Fibroblast of lung (primary cell): ENCODE results near the gene NEDD4L. TPM values are rescaled to one million over a fixed set of nuclear protein-coding genes. Genes with fewer than 3 reads are reported as not detected.

Experiments used
- DNase-seq, 2 donors: peaks; one replicate each; pipeline versions ENCODE4 v3.0.0 to v3.0.0-alpha.2; 2010; ENCODE audit warnings: low read depth in 2 of 2
- H2AFZ ChIP-seq: 2 replicates; pipeline ENCODE4 v1.5.1; 2012; ENCODE audit warnings: low read length, control low read depth, inconsistent platforms
- H3K27ac ChIP-seq: 2 replicates; pipeline ENCODE4 v1.5.1; 2011; ENCODE audit warnings: low read length, control low read depth; ENCODE audit not compliant: insufficient read depth
- H3K27me3 ChIP-seq: 2 replicates; pipeline ENCODE4 v1.5.1; 2011; ENCODE audit warnings: mild to moderate bottlenecking, low read length; ENCODE audit not compliant: control insufficient read depth, insufficient read depth
- H3K36me3 ChIP-seq: 2 replicates; pipeline ENCODE4 v1.5.1; 2011; ENCODE audit warnings: low read length; ENCODE audit not compliant: control insufficient read depth, insufficient read depth
- H3K4me1 ChIP-seq: 2 replicates; pipeline ENCODE4 v1.5.1; 2011; ENCODE audit warnings: low read length; ENCODE audit not compliant: control insufficient read depth, insufficient read depth; ENCODE audit errors: extremely low read depth
- H3K4me2 ChIP-seq: 2 replicates; pipeline ENCODE4 v1.5.1; 2011; ENCODE audit warnings: low read length, control low read depth; ENCODE audit not compliant: insufficient read depth; ENCODE audit errors: extremely low read depth
- H3K4me3 ChIP-seq, 4 experiments: fragments of 200-600 bp in 1 of 4; sonication (generic) in 1 of 4; replicated peaks in 1 of 4; 2 replicates each; pipeline ENCODE4 v1.5.1; 2011 to 2016; ENCODE audit warnings: low read length in 4 of 4, low read depth in 3 of 4, mild to moderate bottlenecking in 3 of 4, control low read depth in 2 of 4, inconsistent platforms in 1 of 4, mixed read lengths in 1 of 4; ENCODE audit not compliant: insufficient read depth in 1 of 4; ENCODE audit errors: control extremely low read depth in 1 of 4
- H3K79me2 ChIP-seq: 2 replicates; pipeline ENCODE4 v1.5.1; 2012; ENCODE audit warnings: mild to moderate bottlenecking, low read length, inconsistent platforms; ENCODE audit not compliant: control insufficient read depth, insufficient read depth
- H3K9ac ChIP-seq: 2 replicates; pipeline ENCODE4 v1.5.1; 2011; ENCODE audit warnings: mild to moderate bottlenecking, low read length, control low read depth; ENCODE audit not compliant: insufficient read depth
- H3K9me3 ChIP-seq: 2 replicates; pipeline ENCODE4 v1.5.1; 2012; ENCODE audit warnings: low read depth, low read length; ENCODE audit not compliant: control insufficient read depth, insufficient read depth
- H4K20me1 ChIP-seq: 2 replicates; pipeline ENCODE4 v1.5.1; 2011; ENCODE audit warnings: low read length; ENCODE audit not compliant: control insufficient read depth, insufficient read depth; ENCODE audit errors: extremely low read depth
- EZH2 ChIP-seq: IDR thresholded peaks from 2 replicates; pipeline ENCODE4 v1.5.1; 2012; ENCODE audit warnings: low read length, control low read depth, mild to moderate bottlenecking; ENCODE audit errors: missing control alignments
- polyA plus RNA-seq, 2 donors: library from polyadenylated mRNA; depleted of rRNA in 1 of 2; stranded (reverse) in 1 of 2; unstranded in 1 of 2; fragments of >200 nt; gene quantifications; 2 replicates each; pipeline ENCODE4 v1.2.1, GENCODE V29; 2011 to 2012; ENCODE audit warnings: missing spikeins in 1 of 2
- total RNA-seq: library from RNA; depleted of rRNA; stranded (reverse); fragments of >200 nt; gene quantifications from 2 replicates; pipeline ENCODE4 v1.2.1, GENCODE V29; 2014
- TF ChIP-seq, protein P1 (sequence below), 2 donors: IDR thresholded peaks in 1 of 2; conservative IDR thresholded peaks in 1 of 2; 1 replicate in 1 of 2; 2 replicates in 1 of 2; pipeline ENCODE4 v1.5.1; 2011 to 2012; ENCODE audit warnings: low read length in 2 of 2, control low read depth in 1 of 2, inconsistent platforms in 1 of 2, low read depth in 1 of 2, mild to moderate bottlenecking in 1 of 2

NEDD4L gene
- total and polyA plus RNA-seq, 2 donors (not counting 1 experiment from before 2014, with no cell fraction given) = 5.5 to 18.7 TPM

DNA sequence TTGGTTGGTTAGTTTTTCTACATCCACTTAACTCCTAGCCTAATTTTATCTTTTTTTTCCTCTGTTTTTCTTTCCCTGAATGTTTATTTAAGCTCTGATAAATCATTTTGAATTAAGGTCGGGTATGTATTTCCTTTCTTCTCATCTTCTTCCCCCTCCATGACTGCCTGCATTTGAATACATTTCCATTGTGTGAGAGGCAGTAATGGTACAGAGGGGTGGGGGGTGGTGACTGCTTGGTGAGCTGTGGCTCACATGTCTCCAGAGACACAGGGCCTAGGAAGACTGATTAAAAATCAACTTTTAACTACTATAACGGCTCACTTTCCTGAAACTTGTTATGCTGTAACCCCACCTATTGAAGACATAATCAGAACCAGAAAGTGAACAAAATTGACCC, 58.0 kb downstream of the NEDD4L start:
- Histone ChIP-seq H3K4me3 (no peak overlapping the region), H4K20me1 (no peaks in the 10 kb centered on the region), H3K36me3 (no peaks in the 10 kb centered on the region), H3K9ac (no peak overlapping the region), H3K9me3 (no peaks in the 10 kb centered on the region), H3K27me3 (no peaks in the 10 kb centered on the region), H3K4me2 (no peak overlapping the region), H3K27ac (no peak overlapping the region), H2AFZ (no peak overlapping the region), H3K4me1 (peaks cover 5% of the 10 kb centered on the region), H3K79me2 (no peaks in the 10 kb centered on the region)
- no peak for DNase-seq
- TF ChIP-seq, protein P1, sequence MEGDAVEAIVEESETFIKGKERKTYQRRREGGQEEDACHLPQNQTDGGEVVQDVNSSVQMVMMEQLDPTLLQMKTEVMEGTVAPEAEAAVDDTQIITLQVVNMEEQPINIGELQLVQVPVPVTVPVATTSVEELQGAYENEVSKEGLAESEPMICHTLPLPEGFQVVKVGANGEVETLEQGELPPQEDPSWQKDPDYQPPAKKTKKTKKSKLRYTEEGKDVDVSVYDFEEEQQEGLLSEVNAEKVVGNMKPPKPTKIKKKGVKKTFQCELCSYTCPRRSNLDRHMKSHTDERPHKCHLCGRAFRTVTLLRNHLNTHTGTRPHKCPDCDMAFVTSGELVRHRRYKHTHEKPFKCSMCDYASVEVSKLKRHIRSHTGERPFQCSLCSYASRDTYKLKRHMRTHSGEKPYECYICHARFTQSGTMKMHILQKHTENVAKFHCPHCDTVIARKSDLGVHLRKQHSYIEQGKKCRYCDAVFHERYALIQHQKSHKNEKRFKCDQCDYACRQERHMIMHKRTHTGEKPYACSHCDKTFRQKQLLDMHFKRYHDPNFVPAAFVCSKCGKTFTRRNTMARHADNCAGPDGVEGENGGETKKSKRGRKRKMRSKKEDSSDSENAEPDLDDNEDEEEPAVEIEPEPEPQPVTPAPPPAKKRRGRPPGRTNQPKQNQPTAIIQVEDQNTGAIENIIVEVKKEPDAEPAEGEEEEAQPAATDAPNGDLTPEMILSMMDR (conservative IDR thresholded peaks at IDR 0.05 in 1 of 2, IDR thresholded peaks at IDR 0.05 in 1 of 2; ENCODE audit: low read depth in 1 of 2, low read length in 2 of 2) = no peak
- no peak for TF ChIP-seq EZH2

DNA sequence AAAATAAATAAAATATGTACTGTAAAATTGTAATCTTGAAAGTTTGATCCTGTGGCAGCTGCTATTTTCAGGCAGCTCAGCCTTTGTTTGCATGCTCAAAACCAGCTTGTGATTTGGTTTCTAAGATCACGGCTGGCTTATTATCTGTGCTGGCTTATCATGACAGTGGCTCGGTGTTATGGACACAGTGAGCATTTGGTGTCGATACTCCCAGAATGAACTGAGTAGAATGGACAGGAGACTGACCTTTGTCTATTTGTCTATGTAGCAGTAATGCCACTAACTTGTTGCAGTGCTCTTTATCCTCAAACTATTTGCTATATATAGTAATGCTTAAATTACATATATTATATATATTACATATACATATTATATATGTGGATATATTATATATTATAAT, 58.8 kb downstream of the NEDD4L start:
- Histone ChIP-seq H3K4me1 (peaks cover 5% of the 10 kb centered on the region), H4K20me1 (no peaks in the 10 kb centered on the region), H3K9ac (no peak overlapping the region), H3K4me2 (no peak overlapping the region), H3K4me3 (no peak overlapping the region), H2AFZ (no peak overlapping the region), H3K27me3 (no peaks in the 10 kb centered on the region), H3K9me3 (no peaks in the 10 kb centered on the region), H3K79me2 (no peaks in the 10 kb centered on the region), H3K36me3 (no peaks in the 10 kb centered on the region), H3K27ac (no peak overlapping the region)
- no peak for DNase-seq
- TF ChIP-seq, protein P1 (conservative IDR thresholded peaks at IDR 0.05 in 1 of 2, IDR thresholded peaks at IDR 0.05 in 1 of 2; ENCODE audit: low read depth in 1 of 2, low read length in 2 of 2) = no peak
- no peak for TF ChIP-seq EZH2

DNA sequence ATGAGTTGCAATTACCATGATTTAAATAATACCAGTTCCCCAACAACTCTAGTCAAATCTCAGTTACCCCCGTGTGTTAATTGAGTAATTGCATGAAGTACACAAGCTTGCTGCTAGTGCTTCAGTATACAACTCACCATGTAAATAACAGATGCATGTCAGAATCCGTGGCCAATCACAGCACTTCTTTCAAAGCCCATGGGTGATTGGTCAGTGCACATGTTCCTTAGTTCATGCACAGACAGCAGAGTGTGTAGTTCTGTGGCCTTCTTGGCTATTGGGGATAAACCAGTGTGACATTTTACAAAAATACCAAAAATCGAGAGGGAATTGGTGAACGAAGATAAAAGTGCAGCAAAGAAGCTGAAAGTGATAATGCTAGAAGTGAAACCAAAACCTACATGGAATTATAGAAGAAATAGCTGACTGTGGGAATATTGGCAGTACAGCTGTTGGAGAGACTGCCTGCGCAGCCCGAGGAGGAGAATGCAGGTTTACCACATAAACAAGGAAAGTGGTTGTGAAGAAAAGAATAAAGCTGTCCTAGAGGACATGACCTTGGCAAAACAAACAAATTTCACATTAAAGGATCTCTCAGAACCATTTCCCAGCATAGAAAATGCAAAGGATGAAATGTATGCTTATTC, 59.4 kb downstream of the NEDD4L start:
- H3K9ac ChIP-seq = no peak overlapping the region
- H3K79me2 ChIP-seq = no peaks in the 10 kb centered on the region
- no peaks in the 10 kb centered on the region for H4K20me1 ChIP-seq
- peak in 1 of 2 donors; percentile 61 for DNase-seq
- peaks cover 5% of the 10 kb centered on the region for H3K4me1 ChIP-seq
- H3K9me3 ChIP-seq = no peaks in the 10 kb centered on the region
- peak overlapping the region; percentile 2 for H2AFZ ChIP-seq
- no peaks in the 10 kb centered on the region for H3K36me3 ChIP-seq
- no peak overlapping the region for H3K27ac ChIP-seq
- H3K4me2 ChIP-seq = peak overlapping the region; percentile 70
- TF ChIP-seq, protein P1 (conservative IDR thresholded peaks at IDR 0.05 in 1 of 2, IDR thresholded peaks at IDR 0.05 in 1 of 2; ENCODE audit: low read depth in 1 of 2, low read length in 2 of 2) = no peak
- no peak for TF ChIP-seq EZH2
- H3K27me3 ChIP-seq = no peaks in the 10 kb centered on the region
- H3K4me3 ChIP-seq = peak overlapping the region in 2 of 4 experiments; percentile 25 to 37
